GM19025 (cell line): ENCODE data around the gene APMAP.

Experiments
- ATAC-seq: cut with Tn5 transposase; IDR thresholded peaks from one replicate; pipeline ENCODE4 v1.9.1; 2021; ENCODE audit warnings: mild to moderate bottlenecking, low read depth, moderate library complexity; ENCODE audit not compliant: unreplicated experiment

Gene APMAP

DNA sequence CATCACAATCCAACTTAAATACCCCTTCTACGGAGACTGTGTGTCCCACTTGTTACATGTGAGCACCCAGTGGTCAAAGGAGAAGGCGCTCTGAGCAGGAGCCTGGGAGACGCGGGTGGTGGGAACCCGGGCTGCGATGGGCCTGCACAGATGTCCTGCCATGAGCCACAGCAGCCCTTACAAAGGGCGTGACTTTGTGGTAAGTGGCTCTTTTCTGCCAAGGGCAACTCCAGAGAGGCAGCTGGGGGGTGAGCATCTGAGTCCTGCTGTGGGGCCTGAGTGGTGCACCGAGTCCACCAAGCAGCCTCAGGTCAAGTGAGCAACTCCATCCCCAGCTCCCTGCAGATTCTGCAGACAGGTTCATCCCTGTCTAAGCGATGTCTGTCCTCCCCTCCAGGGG lies 77.1 kb downstream of the APMAP start:
- no peak for ATAC-seq

DNA sequence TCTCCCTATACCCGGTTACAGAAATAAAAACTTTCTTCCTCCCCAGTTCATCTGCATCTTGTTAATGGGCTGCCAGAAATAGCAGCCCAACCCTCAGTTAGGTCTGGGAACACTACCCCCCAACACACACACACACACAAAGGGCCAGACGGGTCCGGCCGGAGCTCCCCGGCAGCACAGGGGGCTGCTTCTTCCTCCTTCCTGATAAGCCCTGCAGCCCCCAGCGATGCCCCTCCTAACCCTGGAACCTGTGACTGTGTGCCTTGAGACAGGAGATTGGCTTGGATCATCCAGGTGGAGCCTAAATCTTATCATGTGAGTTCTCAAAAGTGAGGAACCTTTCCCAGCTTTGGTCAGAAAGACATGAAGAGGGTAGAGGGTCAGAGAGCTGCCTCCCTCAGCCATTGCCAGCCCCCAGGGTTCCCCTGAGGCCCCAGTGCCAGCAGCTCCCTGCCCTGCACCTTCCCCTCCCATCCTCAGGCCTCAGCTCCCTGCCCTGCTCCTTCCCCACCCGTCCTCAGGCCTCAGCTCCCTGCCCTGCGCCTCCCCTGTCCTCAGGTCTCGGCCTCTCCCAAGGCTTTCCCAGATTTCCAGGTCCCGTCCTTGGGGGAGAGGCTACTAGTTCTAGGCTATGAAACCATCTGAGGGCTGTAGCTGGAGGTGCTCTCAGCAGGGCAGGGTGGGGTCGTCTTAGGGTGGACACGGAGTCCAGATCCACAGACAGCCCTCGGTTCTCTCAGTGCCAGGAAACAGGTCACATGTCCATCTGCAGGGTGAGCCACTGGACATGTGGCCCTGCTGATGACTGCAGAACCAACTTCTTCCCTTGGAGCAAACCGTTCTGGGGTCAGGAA lies 77.9 kb downstream of the APMAP start:
- ATAC-seq, result no peak

DNA sequence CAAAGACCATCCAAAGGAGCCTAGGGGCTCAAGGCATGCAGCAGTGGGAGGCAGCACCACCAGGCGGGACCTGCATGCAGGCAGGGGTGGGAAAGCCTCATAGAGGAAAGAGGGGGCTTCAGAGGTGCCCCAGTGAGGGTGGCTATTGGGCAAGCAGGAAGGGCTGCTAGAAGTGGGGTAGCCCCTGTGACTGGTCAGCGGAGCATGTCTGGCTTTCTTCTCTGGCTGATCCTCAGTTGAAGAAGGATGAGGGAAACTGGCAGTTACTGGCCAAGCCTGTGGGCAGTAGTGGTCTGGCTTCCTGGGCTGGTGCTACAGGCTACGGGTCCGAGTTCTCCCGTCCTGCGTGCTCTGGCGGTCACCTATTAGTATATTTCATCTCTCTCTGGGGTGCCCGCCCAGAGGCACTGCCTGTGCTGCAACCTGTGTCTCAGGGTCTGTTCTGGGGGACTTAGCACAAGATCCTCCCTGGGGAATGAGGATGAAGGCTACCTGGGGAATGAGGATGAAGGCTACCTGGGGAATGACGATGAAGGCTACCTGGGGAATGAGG lies 79.4 kb downstream of the APMAP start:
- no peak for ATAC-seq
